ENCODE results near the gene PARD3.

GRCh38 chr10:34396663-34397062, 418.4 kb downstream of the PARD3 start:
- TF ChIP-seq CTCF (IDR thresholded peaks at IDR 0.05) (no peak), POLR2A (IDR thresholded peaks at IDR 0.05) (no peak)
